CD4-positive, alpha-beta memory T cell (primary cell): Measurements from ENCODE around the gene C17orf78. TPM values are rescaled to one million over a fixed set of nuclear protein-coding genes. Genes with fewer than 3 reads are reported as not detected.
A peak's percentile ranks its signal among the peaks of the same experiment; 100 is the strongest.

Source experiments
- CTCF ChIA-PET: fragments of 350-600 bp; sonication (Branson Sonifier 250); formaldehyde crosslinking; loops from one replicate; lab custom pipeline; 2021; ENCODE audit warnings: inconsistent platforms; ENCODE audit not compliant: partially characterized antibody; lab: Charles Lee
- POLR2A ChIA-PET: fragments of 350-600 bp; sonication (Branson Sonifier 250); formaldehyde crosslinking; loops from one replicate; lab custom pipeline; 2021; ENCODE audit not compliant: partially characterized antibody; lab: Charles Lee
- DNase-seq, 5 donors: peaks; one replicate each; pipeline versions ENCODE4 v3.0.0 to v3.0.0-alpha.2; 2020 to 2022; ENCODE audit warnings: mixed read lengths in 1 of 5
- H3K27ac ChIP-seq: one replicate; pipeline ENCODE4 v1.7.0; 2013; ENCODE audit warnings: low read depth, low read length
- H3K27me3 ChIP-seq: 2 replicates; pipeline ENCODE4 v1.7.0; 2013; ENCODE audit warnings: mild to moderate bottlenecking, low read length, moderate library complexity; ENCODE audit not compliant: insufficient read depth
- H3K36me3 ChIP-seq: 2 replicates; pipeline ENCODE4 v1.7.0; 2013; ENCODE audit warnings: mild to moderate bottlenecking, low read length, moderate library complexity; ENCODE audit not compliant: insufficient read depth
- H3K4me1 ChIP-seq: 2 replicates; pipeline ENCODE4 v1.7.0; 2013; ENCODE audit warnings: mild to moderate bottlenecking, low read length, moderate library complexity; ENCODE audit not compliant: insufficient read depth
- H3K4me3 ChIP-seq, 2 donors: one replicate each; pipeline ENCODE4 v1.7.0; 2013; ENCODE audit warnings: low read length in 2 of 2, mild to moderate bottlenecking in 1 of 2
- H3K9me3 ChIP-seq, 2 donors: one replicate each; pipeline ENCODE4 v1.7.0; 2013; ENCODE audit warnings: low read length in 2 of 2, control low read depth in 1 of 2; ENCODE audit not compliant: control insufficient read depth in 1 of 2
- H3K27ac Mint-ChIP-seq, 7 donors: one replicate each; pipeline ENCODE4 v1.8.0; 2020 to 2021; ENCODE audit warnings: mixed read lengths in 7 of 7, mild to moderate bottlenecking in 6 of 7, inconsistent platforms in 3 of 7, moderate library complexity in 3 of 7
- H3K27me3 Mint-ChIP-seq, 2 donors: one replicate each; pipeline ENCODE4 v1.8.0; 2020 to 2021; ENCODE audit warnings: mixed read lengths in 2 of 2
- H3K36me3 Mint-ChIP-seq, 2 donors: one replicate each; pipeline ENCODE4 v1.8.0; 2020 to 2021; ENCODE audit warnings: mixed read lengths in 2 of 2, inconsistent platforms in 1 of 2, mild to moderate bottlenecking in 1 of 2
- H3K4me1 Mint-ChIP-seq, 4 donors: one replicate each; pipeline ENCODE4 v1.8.0; 2020 to 2021; ENCODE audit warnings: mixed read lengths in 4 of 4, mild to moderate bottlenecking in 1 of 4
- H3K4me3 Mint-ChIP-seq, 8 donors: one replicate each; pipeline ENCODE4 v1.8.0; 2020 to 2021; ENCODE audit warnings: mixed read lengths in 8 of 8, mild to moderate bottlenecking in 7 of 8, moderate library complexity in 6 of 8, inconsistent platforms in 3 of 8
- H3K9me3 Mint-ChIP-seq, 8 donors: one replicate each; pipeline ENCODE4 v1.8.0; 2020 to 2021; ENCODE audit warnings: mixed read lengths in 8 of 8, mild to moderate bottlenecking in 5 of 8, inconsistent platforms in 3 of 8, moderate library complexity in 1 of 8
- intact Hi-C: fragments of 100-400 bp; cut with micrococcal nuclease; formaldehyde crosslinking; loops from one replicate; pipeline ENCODE4 v1.15.1; 2023
- polyA plus RNA-seq, 2 donors: library from polyadenylated mRNA; unstranded; fragments of 300-500 nt; fragmentation: Illumina TruSeq; gene quantifications; one replicate each; pipeline ENCODE4 v1.2.3, GENCODE V29; 2021
- total RNA-seq, 2 experiments: library from RNA; stranded (reverse); gene quantifications; one replicate each; pipeline ENCODE4 v1.2.3, GENCODE V29; 2021

C17orf78 gene
- total and polyA plus RNA-seq, 4 experiments from 2014 or later: not detected

- intact Hi-C loops: no loop called here
- H3K9me3 Mint-ChIP-seq: no peaks in the 10 kb centered on the region
- peaks cover 24 to 43% of the 10 kb centered on the region in 2 donors for H3K36me3 Mint-ChIP-seq
- H3K4me3 Mint-ChIP-seq: peak overlapping the region in 1 of 8 donors; percentile 15
- ChIA-PET CTCF (no interaction called here), POLR2A (no interaction called here)
- no peaks in the 10 kb centered on the region for H3K9me3 ChIP-seq
- no peak for DNase-seq
- peaks cover 11% of the 10 kb centered on the region for H3K36me3 ChIP-seq
- no peak overlapping the region for H3K27ac ChIP-seq
- H3K27ac Mint-ChIP-seq: peak overlapping the region in 1 of 7 donors; percentile 39
- no peaks in the 10 kb centered on the region for H3K27me3 ChIP-seq
- no peak overlapping the region for H3K4me3 ChIP-seq
- H3K4me1 ChIP-seq: no peaks in the 10 kb centered on the region
- H3K4me1 Mint-ChIP-seq: peaks cover 4 to 14% (median 8%) of the 10 kb centered on the region in 4 donors
- H3K27me3 Mint-ChIP-seq: no peaks in the 10 kb centered on the region
These were observed 38.2 kb downstream of the C17orf78 start for GRCh38 chr17:37413875-37414519.

GRCh38 chr17:37417852-37418251, 42.1 kb downstream of the C17orf78 start:
- intact Hi-C loops: no loop called here
- ChIA-PET POLR2A (no interaction called here), CTCF (no interaction called here)
- Mint-ChIP-seq H3K4me3 (no peak overlapping the region), H3K9me3 (no peaks in the 10 kb centered on the region), H3K27me3 (no peaks in the 10 kb centered on the region), H3K4me1 (peaks cover 4 to 12% (median 9%) of the 10 kb centered on the region in 4 donors), H3K27ac (no peak overlapping the region), H3K36me3 (peaks cover 17 to 39% of the 10 kb centered on the region in 2 donors)
- Histone ChIP-seq H3K36me3 (peaks cover 8% of the 10 kb centered on the region), H3K9me3 (no peaks in the 10 kb centered on the region), H3K27me3 (no peaks in the 10 kb centered on the region), H3K27ac (no peak overlapping the region), H3K4me1 (no peaks in the 10 kb centered on the region), H3K4me3 (no peak overlapping the region)
- no peak for DNase-seq

- Histone ChIP-seq H3K4me1 (no peaks in the 10 kb centered on the region), H3K36me3 (peaks cover 20% of the 10 kb centered on the region), H3K9me3 (no peaks in the 10 kb centered on the region), H3K4me3 (no peak overlapping the region), H3K27ac (no peak overlapping the region), H3K27me3 (no peaks in the 10 kb centered on the region)
- CTCF ChIA-PET: interaction anchor here (1.2 kb wide), 1 partner anchor 16 kb away, joined by 3 read pairs; no protein-coding TSS in a partner anchor
- intact Hi-C loops: no loop called here
- peaks cover 0 to 7% (median 0%) of the 10 kb centered on the region in 4 donors for H3K4me1 Mint-ChIP-seq
- H3K27me3 Mint-ChIP-seq: no peaks in the 10 kb centered on the region
- DNase-seq: no peak
- H3K27ac Mint-ChIP-seq: peak overlapping the region in 2 of 7 donors; percentile 24 to 63
- no peaks in the 10 kb centered on the region for H3K9me3 Mint-ChIP-seq
- POLR2A ChIA-PET: no interaction called here
- peaks cover 30 to 49% of the 10 kb centered on the region in 2 donors for H3K36me3 Mint-ChIP-seq
- peak overlapping the region in 1 of 8 donors; percentile 1 for H3K4me3 Mint-ChIP-seq
These were observed 47.3 kb downstream of the C17orf78 start for GRCh38 chr17:37422971-37423625.

- Histone ChIP-seq H3K27ac (no peak overlapping the region), H3K36me3 (peaks cover 22% of the 10 kb centered on the region), H3K4me3 (no peak overlapping the region), H3K4me1 (no peaks in the 10 kb centered on the region), H3K9me3 (no peaks in the 10 kb centered on the region), H3K27me3 (no peaks in the 10 kb centered on the region)
- intact Hi-C loops: no loop called here
- Mint-ChIP-seq H3K27ac (no peak overlapping the region), H3K27me3 (no peaks in the 10 kb centered on the region), H3K4me1 (peaks cover 0 to 7% (median 3%) of the 10 kb centered on the region in 4 donors), H3K9me3 (peaks cover 0 to 1% (median 0%) of the 10 kb centered on the region in 8 donors), H3K4me3 (no peak overlapping the region), H3K36me3 (peaks cover 30 to 55% of the 10 kb centered on the region in 2 donors)
- DNase-seq: no peak
- CTCF ChIA-PET: no interaction called here
- POLR2A ChIA-PET: no interaction called here
These were observed 49.5 kb downstream of the C17orf78 start for GRCh38 chr17:37425268-37425667.

- no peaks in the 10 kb centered on the region for H3K9me3 ChIP-seq
- peaks cover 22 to 66% of the 10 kb centered on the region in 2 donors for H3K36me3 Mint-ChIP-seq
- no peak overlapping the region for H3K4me3 ChIP-seq
- H3K27me3 ChIP-seq: no peaks in the 10 kb centered on the region
- H3K4me3 Mint-ChIP-seq: no peak overlapping the region
- intact Hi-C loops: no loop called here
- POLR2A ChIA-PET: no interaction called here
- H3K4me1 Mint-ChIP-seq: peaks cover 0 to 6% (median 1%) of the 10 kb centered on the region in 4 donors
- DNase-seq: no peak
- no peak overlapping the region for H3K27ac Mint-ChIP-seq
- peaks cover 22% of the 10 kb centered on the region for H3K36me3 ChIP-seq
- peaks cover 0 to 1% (median 0%) of the 10 kb centered on the region in 8 donors for H3K9me3 Mint-ChIP-seq
- H3K27ac ChIP-seq: no peak overlapping the region
- CTCF ChIA-PET: interaction anchor here (0.6 kb wide), 1 partner anchor 33 kb away, joined by 3 read pairs; no protein-coding TSS in a partner anchor
- H3K4me1 ChIP-seq: no peaks in the 10 kb centered on the region
- no peaks in the 10 kb centered on the region for H3K27me3 Mint-ChIP-seq
These were observed 53.3 kb downstream of the C17orf78 start for GRCh38 chr17:37429039-37429438.

GRCh38 chr17:37429453-37429852, 53.7 kb downstream of the C17orf78 start:
- no peak overlapping the region for H3K27ac ChIP-seq

GRCh38 chr17:37430051-37430627, 54.4 kb downstream of the C17orf78 start:
- peaks cover 14 to 66% of the 10 kb centered on the region in 2 donors for H3K36me3 Mint-ChIP-seq
- H3K27ac Mint-ChIP-seq: peak overlapping the region in 4 of 7 donors; percentile 3 to 71 (median 16)
- intact Hi-C loops: no loop called here
- CTCF ChIA-PET: interaction anchor here (0.9 to 1.0 kb wide), 2 partner anchors 9 to 24 kb away, joined by 3 read pairs; no protein-coding TSS in a partner anchor
- POLR2A ChIA-PET: no interaction called here
- no peaks in the 10 kb centered on the region for H3K27me3 Mint-ChIP-seq
- Histone ChIP-seq H3K9me3 (no peaks in the 10 kb centered on the region), H3K27ac (no peak overlapping the region), H3K4me1 (no peaks in the 10 kb centered on the region), H3K36me3 (peaks cover 19% of the 10 kb centered on the region), H3K27me3 (no peaks in the 10 kb centered on the region), H3K4me3 (no peak overlapping the region)
- peaks cover 0 to 1% (median 0%) of the 10 kb centered on the region in 8 donors for H3K9me3 Mint-ChIP-seq
- peaks cover 0 to 6% (median 1%) of the 10 kb centered on the region in 4 donors for H3K4me1 Mint-ChIP-seq
- no peak for DNase-seq
- H3K4me3 Mint-ChIP-seq: no peak overlapping the region

More at GRCh38 chr17:37429453-37429852, 53.7 kb downstream of the C17orf78 start:
- ChIA-PET CTCF (interaction anchor here (0.9 to 1.0 kb wide), 2 partner anchors 10 to 25 kb away, joined by 3 read pairs; no protein-coding TSS in a partner anchor), POLR2A (no interaction called here)
- Mint-ChIP-seq H3K27me3 (no peaks in the 10 kb centered on the region), H3K4me3 (no peak overlapping the region), H3K9me3 (peaks cover 0 to 1% (median 0%) of the 10 kb centered on the region in 8 donors), H3K36me3 (peaks cover 19 to 70% of the 10 kb centered on the region in 2 donors), H3K4me1 (peaks cover 0 to 6% (median 1%) of the 10 kb centered on the region in 4 donors), H3K27ac (peak overlapping the region in 3 of 7 donors; percentile 3 to 9 (median 9))
- Histone ChIP-seq H3K4me3 (no peak overlapping the region), H3K9me3 (no peaks in the 10 kb centered on the region), H3K36me3 (peaks cover 22% of the 10 kb centered on the region), H3K27me3 (no peaks in the 10 kb centered on the region), H3K4me1 (no peaks in the 10 kb centered on the region)
- DNase-seq: no peak
- intact Hi-C loops: no loop called here
